Heart left ventricle (tissue), 16 donors: ENCODE measurements around the gene BUB1B. TPM values are rescaled to one million over a fixed set of nuclear protein-coding genes. Genes with fewer than 3 reads are reported as not detected.
"Not testable (repeated sequence)": the region's sequence is repeated elsewhere in the genome, so short reads cannot be mapped to it uniquely, and the experiment has no call there.

ENCODE experiments used
- ATAC-seq, 4 donors: fragments of 200-7000 bp; cut with Tn5 transposase; one replicate each; pipeline ENCODE4 v1.9.1; 2020 to 2022; ENCODE audit warnings: moderate library complexity in 4 of 4, mild to moderate bottlenecking in 3 of 4, moderate number of reproducible peaks in 1 of 4
- DNase-seq, 5 donors: peaks; one replicate each; pipeline ENCODE4 v3.0.0-alpha.2; 2020
- H3K27ac ChIP-seq, 12 donors: fragments of 200-600 bp; sonication (generic) in 4 of 12; one replicate each; pipeline versions ENCODE4 v1.5.0 to v1.8.0; 2016 to 2022; ENCODE audit warnings: mild to moderate bottlenecking in 2 of 12
- H3K27me3 ChIP-seq, 9 donors: fragments of 200-600 bp; sonication (generic) in 2 of 9; one replicate each; pipeline versions ENCODE4 v1.5.1 to v1.8.0; 2016 to 2022; ENCODE audit warnings: mild to moderate bottlenecking in 3 of 9
- H3K36me3 ChIP-seq, 9 donors: fragments of 200-600 bp; sonication (generic) in 2 of 9; one replicate each; pipeline versions ENCODE4 v1.5.0 to v1.8.0; 2018 to 2022; ENCODE audit warnings: mild to moderate bottlenecking in 2 of 9
- H3K4me1 ChIP-seq, 12 donors: fragments of 200-600 bp; sonication (generic) in 4 of 12; one replicate each; pipeline versions ENCODE4 v1.5.0 to v1.8.0; 2016 to 2022; ENCODE audit warnings: mild to moderate bottlenecking in 3 of 12
- H3K4me3 ChIP-seq, 12 donors: fragments of 200-600 bp; sonication (generic) in 4 of 12; one replicate each; pipeline versions ENCODE4 v1.5.0 to v1.8.0; 2017 to 2022; ENCODE audit warnings: mild to moderate bottlenecking in 9 of 12, moderate library complexity in 4 of 12
- H3K9me3 ChIP-seq, 12 donors: fragments of 200-600 bp; sonication (generic) in 4 of 12; one replicate each; pipeline versions ENCODE4 v1.5.0 to v1.8.0; 2016 to 2022; ENCODE audit warnings: mild to moderate bottlenecking in 1 of 12
- POLR2A ChIP-seq, 2 donors: fragments of 450-650 bp; IDR thresholded peaks; one replicate each; pipeline ENCODE4 v1.6.1; 2017; ENCODE audit warnings: antibody characterized with exemption in 2 of 2, mild to moderate bottlenecking in 2 of 2, moderate library complexity in 2 of 2
- WGBS, 4 donors: extraction: QIAGEN DNeasy Blood & Tissue Kit in 2 of 4; methylation state at CpG; one replicate each; pipeline versions ENCODE4 v1.1.5 to v1.1.7; 2013 to 2018; 5-methylcytosine and 5-hydroxymethylcytosine counted together
- intact Hi-C, 10 donors: fragments of 100-400 bp; cut with DNase I; formaldehyde crosslinking; loops; one replicate each; pipeline versions ENCODE4 v1.11.1 to v1.14.2; 2022
- polyA plus RNA-seq, 2 donors: library from polyadenylated mRNA; stranded (reverse); fragments of 200-250 nt; gene quantifications; one replicate each; pipeline ENCODE4 v1.2.3, GENCODE V29; 2013
- total RNA-seq, 9 donors: library from RNA; depleted of rRNA in 2 of 9; stranded (reverse); fragments of >200 nt in 2 of 9; fragmentation: NEBNext Ultra II Directional in 3 of 9; extraction: Animal tissue kit (Norgen Biotek cat#: 25700) in 3 of 9; gene quantifications; one replicate each; pipeline versions ENCODE4 v1.1.0 to v1.2.4, GENCODE V29; 2016 to 2023
- TF ChIP-seq, protein P1 (sequence below), 12 donors: fragments of 200-600 bp; sonication (generic) in 4 of 12; IDR thresholded peaks; one replicate each; pipeline versions ENCODE4 v1.5.0 to v1.8.0; 2018 to 2022; ENCODE audit warnings: antibody characterized with exemption in 12 of 12, mild to moderate bottlenecking in 5 of 12
- donor health status: ischemic (EF 13 %, LVEDD 7.1; RV severe dilation, severe dysfunction).
- donor health status: healthy with polysubstance abuse.
- donor health status: DM: no; HTN: yes; CAD: no.
- donor health status: DM: no; HTN: no; CAD: no.
- donor health status: ischemic (EF 25% LVEDD 6.9; RV normal size, moderate dysfunction).
- donor health status: ischemic (EF 25% LVEDD 5.7; RV mildly dilated, moderate dysfunction).
- donor health status: healthy.
- donor health status: DM: yes; HTN: yes; CAD: no.
- donor health status: ischemic (EF 35%, LVEDD 5.7; RV mildly dilated, moderate dysfunction).
- donor health status: nonischemic (EF 11% LVEDD 7.7; RV severe dilation, severe dysfunction).
- donor health status: DM: yes; HTN: yes; CAD: no.
- donor health status: PGD.
- donor health status: ischemic (EF 29% LVEDD 5.4; RV normal size, mild dysfunction).
- donor health status: nonischemic (EF 23%, LVEDD 6.1; RV moderate dilation, normal function).

The BUB1B gene
- total and polyA plus RNA-seq, 11 donors: 0.11 to 6.4 (median 0.76) TPM; not detected in 1

- TF ChIP-seq POLR2A (IDR thresholded peaks at IDR 0.05): no peak
- TF ChIP-seq, protein P1, sequence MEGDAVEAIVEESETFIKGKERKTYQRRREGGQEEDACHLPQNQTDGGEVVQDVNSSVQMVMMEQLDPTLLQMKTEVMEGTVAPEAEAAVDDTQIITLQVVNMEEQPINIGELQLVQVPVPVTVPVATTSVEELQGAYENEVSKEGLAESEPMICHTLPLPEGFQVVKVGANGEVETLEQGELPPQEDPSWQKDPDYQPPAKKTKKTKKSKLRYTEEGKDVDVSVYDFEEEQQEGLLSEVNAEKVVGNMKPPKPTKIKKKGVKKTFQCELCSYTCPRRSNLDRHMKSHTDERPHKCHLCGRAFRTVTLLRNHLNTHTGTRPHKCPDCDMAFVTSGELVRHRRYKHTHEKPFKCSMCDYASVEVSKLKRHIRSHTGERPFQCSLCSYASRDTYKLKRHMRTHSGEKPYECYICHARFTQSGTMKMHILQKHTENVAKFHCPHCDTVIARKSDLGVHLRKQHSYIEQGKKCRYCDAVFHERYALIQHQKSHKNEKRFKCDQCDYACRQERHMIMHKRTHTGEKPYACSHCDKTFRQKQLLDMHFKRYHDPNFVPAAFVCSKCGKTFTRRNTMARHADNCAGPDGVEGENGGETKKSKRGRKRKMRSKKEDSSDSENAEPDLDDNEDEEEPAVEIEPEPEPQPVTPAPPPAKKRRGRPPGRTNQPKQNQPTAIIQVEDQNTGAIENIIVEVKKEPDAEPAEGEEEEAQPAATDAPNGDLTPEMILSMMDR (IDR thresholded peaks at IDR 0.05): no peak
- Histone ChIP-seq H3K27ac (peak overlapping the region in 1 of 12 donors; percentile 76), H3K27me3 (no peaks in the 10 kb centered on the region), H3K9me3 (no peaks in the 10 kb centered on the region), H3K4me1 (peaks cover 0 to 9% (median 0%) of the 10 kb centered on the region in 12 donors), H3K4me3 (no peak overlapping the region), H3K36me3 (no peaks in the 10 kb centered on the region)
- intact Hi-C loops: no loop called here
- DNase-seq: no peak
- WGBS, 4 donors: 74 to 79% (median 76%) methylated on average over 6 of the region's 6 CpGs
- peak in 3 of 4 donors; percentile 57 to 85 (median 58) for ATAC-seq
Observed at GRCh38 chr15:40121911-40122638, 38.8 kb upstream of the BUB1B start.

- H3K27ac ChIP-seq: peak overlapping the region in 1 of 12 donors; percentile 76
- peak in 2 of 4 donors; percentile 13 to 20 for ATAC-seq
- H3K4me3 ChIP-seq, H3K27me3 ChIP-seq, H3K9me3 ChIP-seq, H3K4me1 ChIP-seq, DNase-seq, H3K36me3 ChIP-seq, intact Hi-C loops: not testable (repeated sequence)
- WGBS, 4 donors: 94 to 100% (median 98%) methylated on average over 1 of the region's 1 CpG
Observed at GRCh38 chr15:40122989-40123388, 37.9 kb upstream of the BUB1B start.

GRCh38 chr15:40123863-40124262, 37.0 kb upstream of the BUB1B start:
- H3K27me3 ChIP-seq, H3K27ac ChIP-seq, DNase-seq, H3K9me3 ChIP-seq, H3K4me3 ChIP-seq, intact Hi-C loops, H3K36me3 ChIP-seq, ATAC-seq, H3K4me1 ChIP-seq: not testable (repeated sequence)
- 89 to 92% (median 91%) methylated on average over 4 to 5 of the region's 5 CpGs for WGBS, 4 donors

- WGBS, 4 donors: 78 to 89% (median 86%) methylated on average over 2 to 3 of the region's 3 CpGs
- peaks cover 0 to 11% (median 0%) of the 10 kb centered on the region in 9 donors for H3K27me3 ChIP-seq
- H3K9me3 ChIP-seq, H3K4me3 ChIP-seq, DNase-seq, H3K27ac ChIP-seq, H3K4me1 ChIP-seq, intact Hi-C loops, H3K36me3 ChIP-seq, ATAC-seq: not testable (repeated sequence)
Observed at GRCh38 chr15:40124333-40124732, 36.5 kb upstream of the BUB1B start.

DNA sequence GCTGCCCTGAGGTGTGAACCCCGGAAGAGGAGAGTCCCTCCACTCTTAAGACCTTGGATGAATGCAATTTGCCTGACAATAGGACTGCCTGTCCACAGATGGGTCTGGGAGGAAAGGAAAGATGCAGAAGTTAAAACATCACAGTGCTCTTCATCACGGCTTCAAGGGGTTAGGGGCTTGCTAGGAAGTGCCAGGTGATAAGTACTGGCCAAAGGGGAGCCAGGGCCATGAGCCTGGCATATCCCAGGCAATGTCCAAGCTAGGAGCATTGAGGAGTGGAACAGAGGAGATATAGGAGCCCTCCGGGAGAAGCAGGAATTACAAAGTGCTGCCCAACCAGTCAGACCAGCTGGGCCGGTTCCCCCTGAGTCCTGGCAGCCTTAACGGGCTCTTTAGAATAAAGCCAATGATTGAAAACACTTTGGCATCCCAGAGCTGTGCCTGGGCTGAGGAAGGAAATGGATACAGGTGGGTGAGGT, 36.0 kb upstream of the BUB1B start:
- WGBS, 4 donors: 65 to 74% (median 70%) methylated on average over 4 to 5 of the region's 5 CpGs

GRCh38 chr15:40125950-40126349, 34.9 kb upstream of the BUB1B start:
- no peak overlapping the region for H3K4me3 ChIP-seq

More for the DNA sequence above, 36.0 kb upstream of the BUB1B start:
- H3K27me3 ChIP-seq: peaks cover 0 to 15% (median 0%) of the 10 kb centered on the region in 9 donors
- DNase-seq, H3K4me3 ChIP-seq, H3K4me1 ChIP-seq, ATAC-seq, intact Hi-C loops, H3K36me3 ChIP-seq, H3K27ac ChIP-seq, H3K9me3 ChIP-seq: not testable (repeated sequence)

More at GRCh38 chr15:40125950-40126349, 34.9 kb upstream of the BUB1B start:
- Histone ChIP-seq H3K27ac (no peak overlapping the region), H3K9me3 (no peaks in the 10 kb centered on the region), H3K27me3 (peaks cover 0 to 19% (median 0%) of the 10 kb centered on the region in 9 donors), H3K36me3 (no peaks in the 10 kb centered on the region), H3K4me1 (peaks cover 0 to 9% (median 0%) of the 10 kb centered on the region in 12 donors)
- intact Hi-C loops: no loop called here
- no peak for DNase-seq
- TF ChIP-seq, protein P1 (IDR thresholded peaks at IDR 0.05): no peak
- TF ChIP-seq POLR2A (IDR thresholded peaks at IDR 0.05): no peak
- WGBS, 4 donors: 92 to 95% (median 93%) methylated on average over 7 of the region's 7 CpGs
- ATAC-seq: no peak
